Effector memory CD4-positive, alpha-beta T cell (primary cell): Measurements from ENCODE around the gene CMSS1.
"Not testable (repeated sequence)": the region's sequence is repeated elsewhere in the genome, so short reads cannot be mapped to it uniquely, and the experiment has no call there.

Experiments
- DNase-seq, 3 donors: peaks; one replicate each; pipeline ENCODE4 v3.0.0-alpha.2; 2020
- H3K27ac ChIP-seq: 2 replicates; pipeline ENCODE4 v1.7.0; 2013; ENCODE audit warnings: mild to moderate bottlenecking, low read length, moderate library complexity; ENCODE audit not compliant: insufficient read depth, poor library complexity, severe bottlenecking
- H3K27me3 ChIP-seq: replicated peaks from 2 replicates; pipeline ENCODE4 v1.7.0; 2013; ENCODE audit warnings: mild to moderate bottlenecking, low read length; ENCODE audit not compliant: insufficient read depth, control insufficient read depth, poor library complexity, severe bottlenecking
- H3K36me3 ChIP-seq: 2 replicates; pipeline ENCODE4 v1.7.0; 2013; ENCODE audit warnings: mild to moderate bottlenecking, low read length, moderate library complexity; ENCODE audit not compliant: control insufficient read depth, insufficient read depth
- H3K4me1 ChIP-seq: 2 replicates; pipeline ENCODE4 v1.7.0; 2013; ENCODE audit warnings: low read length, mild to moderate bottlenecking; ENCODE audit not compliant: control insufficient read depth, insufficient read depth, poor library complexity, severe bottlenecking
- H3K4me3 ChIP-seq: 2 replicates; pipeline ENCODE4 v1.7.0; 2013; ENCODE audit warnings: low read length, low read depth, mild to moderate bottlenecking; ENCODE audit not compliant: insufficient read depth, poor library complexity, severe bottlenecking
- H3K9me3 ChIP-seq: 2 replicates; pipeline ENCODE4 v1.7.0; 2013; ENCODE audit warnings: mild to moderate bottlenecking, low read length, moderate library complexity; ENCODE audit not compliant: control insufficient read depth

The CMSS1 gene

GRCh38 chr3:100042166-100042981, 224.7 kb downstream of the CMSS1 start:
- no peak overlapping the region for H3K4me3 ChIP-seq
- H3K4me1 ChIP-seq = no peaks in the 10 kb centered on the region
- no peaks in the 10 kb centered on the region for H3K36me3 ChIP-seq
- no peak for DNase-seq
- no peaks in the 10 kb centered on the region for H3K27me3 ChIP-seq
- no peak overlapping the region for H3K27ac ChIP-seq
- no peaks in the 10 kb centered on the region for H3K9me3 ChIP-seq

DNA sequence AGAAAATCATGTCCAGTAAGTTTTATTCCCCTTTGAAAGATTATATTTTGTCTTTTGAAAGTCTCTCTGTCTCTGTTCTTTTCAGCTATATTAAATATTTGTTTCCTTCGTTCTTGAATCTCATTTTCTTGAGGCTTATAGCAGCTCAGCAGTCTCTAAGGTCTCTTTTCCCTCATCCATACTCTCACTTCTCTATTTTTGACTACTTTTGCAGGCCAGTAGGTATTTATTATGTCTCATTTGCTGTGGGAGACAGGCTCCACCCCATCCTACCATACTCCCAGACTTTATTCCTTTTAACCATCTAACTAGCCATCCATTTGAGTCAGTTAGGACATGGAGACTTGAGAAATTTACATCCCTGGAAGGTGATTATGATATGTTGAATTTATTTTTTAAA, 225.6 kb downstream of the CMSS1 start:
- no peaks in the 10 kb centered on the region for H3K4me1 ChIP-seq
- H3K9me3 ChIP-seq = no peaks in the 10 kb centered on the region
- H3K27me3 ChIP-seq = no peaks in the 10 kb centered on the region
- no peak overlapping the region for H3K4me3 ChIP-seq
- no peak for DNase-seq
- no peak overlapping the region for H3K27ac ChIP-seq
- H3K36me3 ChIP-seq = no peaks in the 10 kb centered on the region

- DNase-seq = no peak
- Histone ChIP-seq H3K27me3 (no peaks in the 10 kb centered on the region), H3K4me3 (no peak overlapping the region), H3K36me3 (no peaks in the 10 kb centered on the region), H3K9me3 (no peaks in the 10 kb centered on the region), H3K27ac (no peak overlapping the region), H3K4me1 (no peaks in the 10 kb centered on the region)
Observed at GRCh38 chr3:100044369-100044768, 226.7 kb downstream of the CMSS1 start.

GRCh38 chr3:100045696-100046095, 228.0 kb downstream of the CMSS1 start:
- DNase-seq = no peak
- Histone ChIP-seq H3K27ac (no peak overlapping the region), H3K4me1 (no peaks in the 10 kb centered on the region), H3K36me3 (no peaks in the 10 kb centered on the region), H3K9me3 (no peaks in the 10 kb centered on the region), H3K27me3 (no peaks in the 10 kb centered on the region), H3K4me3 (no peak overlapping the region)

DNA sequence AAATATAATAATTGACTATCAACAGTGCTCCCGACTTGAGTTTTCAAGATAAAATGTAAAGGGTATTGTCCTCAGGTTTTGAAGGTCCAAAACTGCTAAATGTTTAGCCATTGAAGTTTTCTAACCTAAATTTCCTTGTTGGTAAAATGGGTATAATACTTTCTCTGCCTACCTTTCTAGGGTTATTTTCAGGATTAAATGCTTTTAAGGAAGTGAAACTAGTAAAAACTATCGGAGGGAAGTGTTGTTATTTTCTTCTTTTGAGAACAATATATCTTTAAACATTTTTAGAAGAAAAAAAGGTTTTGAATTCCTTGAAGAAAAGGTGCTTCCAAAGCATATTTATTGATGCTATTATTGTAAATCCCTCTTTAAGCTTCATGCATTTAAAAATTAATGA, 229.3 kb downstream of the CMSS1 start:
- Histone ChIP-seq H3K27ac (no peak overlapping the region), H3K9me3 (no peaks in the 10 kb centered on the region), H3K27me3 (no peaks in the 10 kb centered on the region), H3K4me1 (no peaks in the 10 kb centered on the region), H3K36me3 (no peaks in the 10 kb centered on the region), H3K4me3 (no peak overlapping the region)
- DNase-seq = no peak

DNA sequence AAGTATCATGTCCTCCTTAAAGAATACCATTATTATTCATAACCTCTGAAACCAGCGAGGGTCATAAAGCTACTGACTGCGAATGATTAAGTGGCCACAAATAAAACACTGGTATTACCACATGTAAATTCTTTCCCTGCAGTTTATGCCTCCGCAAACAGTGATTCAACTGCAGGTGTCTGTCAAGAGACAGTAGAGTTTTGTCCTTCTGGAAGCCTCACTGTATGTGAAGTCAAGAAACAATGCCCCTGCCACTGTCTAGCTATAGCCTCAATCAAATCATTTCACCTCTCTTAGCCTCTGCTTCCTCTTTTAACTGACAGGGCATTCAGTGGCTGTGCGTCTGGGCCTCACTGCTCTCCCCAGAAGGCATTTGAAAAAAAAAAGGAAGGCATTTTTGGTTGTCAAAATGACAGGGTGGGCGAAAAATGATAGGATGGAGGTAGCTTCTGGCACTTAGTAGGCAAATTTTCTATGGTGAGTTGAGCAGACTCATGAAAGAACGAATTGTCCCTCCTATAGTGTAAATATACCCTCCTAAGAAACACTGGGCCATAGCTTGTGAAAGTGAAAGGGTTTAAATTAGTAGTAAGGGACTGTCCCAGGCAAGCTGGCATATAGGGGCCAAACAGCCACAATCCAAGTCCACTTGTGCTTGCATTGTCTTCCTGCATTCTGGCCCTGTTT, 229.9 kb downstream of the CMSS1 start:
- DNase-seq = no peak
- Histone ChIP-seq H3K9me3 (no peaks in the 10 kb centered on the region), H3K27ac (no peak overlapping the region)

DNA sequence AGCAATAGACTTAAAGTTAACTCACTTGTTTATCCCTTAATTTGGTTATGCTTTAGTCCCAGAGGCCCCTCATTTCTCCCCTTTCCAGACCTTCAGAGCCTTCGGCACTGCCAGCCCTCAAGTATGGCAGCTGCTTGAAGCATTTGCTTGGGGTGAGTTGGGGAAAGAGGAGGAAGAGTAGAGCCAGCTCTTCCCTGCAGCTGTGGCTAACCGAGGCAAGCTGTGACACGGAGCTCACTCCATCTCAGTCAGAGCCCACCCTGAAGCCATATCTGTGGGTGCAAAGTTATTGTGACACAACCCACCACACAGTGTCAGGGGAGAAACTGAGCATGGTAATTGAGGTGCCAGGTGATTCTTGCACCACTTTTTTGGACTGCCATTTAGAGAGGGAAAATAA, 230.6 kb downstream of the CMSS1 start:
- Histone ChIP-seq H3K4me1 (no peaks in the 10 kb centered on the region), H3K9me3 (no peaks in the 10 kb centered on the region), H3K27me3 (no peaks in the 10 kb centered on the region), H3K4me3 (no peak overlapping the region), H3K27ac (no peak overlapping the region), H3K36me3 (no peaks in the 10 kb centered on the region)
- no peak for DNase-seq

More for the DNA sequence above, 229.9 kb downstream of the CMSS1 start:
- no peaks in the 10 kb centered on the region for H3K36me3 ChIP-seq
- no peaks in the 10 kb centered on the region for H3K4me1 ChIP-seq
- no peaks in the 10 kb centered on the region for H3K27me3 ChIP-seq
- H3K4me3 ChIP-seq = no peak overlapping the region

DNA sequence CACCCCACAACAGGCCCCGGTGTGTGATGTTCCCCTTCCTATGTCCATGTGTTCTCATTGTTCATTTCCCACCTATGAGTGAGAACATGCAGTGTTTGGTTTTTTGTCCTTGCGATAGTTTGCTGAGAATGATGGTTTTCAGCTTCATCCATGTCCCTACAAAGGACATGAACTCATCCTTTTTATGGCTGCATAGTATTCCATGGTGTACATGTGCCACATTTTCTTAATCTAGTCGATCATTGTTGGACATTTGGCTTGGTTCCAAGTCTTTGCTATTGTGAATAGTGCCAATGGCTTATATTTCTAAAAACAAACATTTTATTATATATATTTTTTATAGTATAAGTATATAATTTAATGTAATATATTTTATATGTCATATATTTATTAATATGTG, 233.9 kb downstream of the CMSS1 start:
- not testable (repeated sequence) for H3K27ac ChIP-seq, H3K9me3 ChIP-seq, H3K4me3 ChIP-seq, H3K4me1 ChIP-seq, H3K27me3 ChIP-seq, DNase-seq, H3K36me3 ChIP-seq

DNA sequence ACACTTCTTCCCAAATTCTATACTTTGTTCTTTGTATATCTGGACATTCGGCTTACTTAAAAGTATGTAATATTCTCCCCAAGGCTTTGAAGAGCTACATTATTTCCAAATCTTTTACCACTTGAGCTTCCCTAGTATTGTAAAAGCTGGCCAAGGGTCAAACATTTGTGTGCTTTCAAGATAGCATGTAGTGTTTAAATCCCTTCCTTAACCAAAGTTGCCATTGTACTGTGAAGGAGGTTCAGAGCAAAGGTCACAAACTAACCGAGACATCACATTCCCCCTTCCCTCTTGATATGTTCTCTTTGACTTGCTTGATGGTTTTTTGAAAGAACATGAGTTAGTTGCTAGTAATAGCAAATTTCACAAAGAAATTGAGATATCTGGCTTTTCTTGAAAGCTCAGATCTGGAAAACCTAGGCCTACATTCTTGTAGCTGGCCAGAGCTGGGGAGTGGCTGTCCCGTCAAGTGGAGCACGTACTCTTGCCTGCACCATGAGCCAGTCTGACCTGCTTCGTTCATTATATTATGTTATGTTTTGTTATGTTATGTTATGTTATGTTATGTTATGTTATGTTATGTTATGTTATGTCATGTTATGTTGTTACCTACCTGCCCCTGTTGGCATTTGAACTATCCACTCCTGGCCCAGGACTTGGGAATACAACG, 236.4 kb downstream of the CMSS1 start:
- Histone ChIP-seq H3K36me3 (no peaks in the 10 kb centered on the region), H3K27ac (no peak overlapping the region), H3K4me3 (no peak overlapping the region), H3K27me3 (no peaks in the 10 kb centered on the region), H3K4me1 (no peaks in the 10 kb centered on the region), H3K9me3 (no peaks in the 10 kb centered on the region)
- DNase-seq = no peak
